T follicular helper cell (primary cell): Measurements from ENCODE around the gene KRTAP10-1.
"Not testable (repeated sequence)": the region's sequence is repeated elsewhere in the genome, so short reads cannot be mapped to it uniquely, and the experiment has no call there.

Experiments
- DNase-seq: peaks from one replicate; pipeline ENCODE4 v3.0.0-alpha.2; 2020; ENCODE audit warnings: low read depth

The KRTAP10-1 gene

GRCh38 chr21:44503006-44503889, 36.7 kb downstream of the KRTAP10-1 start:
- DNase-seq, result not testable (repeated sequence)

DNA sequence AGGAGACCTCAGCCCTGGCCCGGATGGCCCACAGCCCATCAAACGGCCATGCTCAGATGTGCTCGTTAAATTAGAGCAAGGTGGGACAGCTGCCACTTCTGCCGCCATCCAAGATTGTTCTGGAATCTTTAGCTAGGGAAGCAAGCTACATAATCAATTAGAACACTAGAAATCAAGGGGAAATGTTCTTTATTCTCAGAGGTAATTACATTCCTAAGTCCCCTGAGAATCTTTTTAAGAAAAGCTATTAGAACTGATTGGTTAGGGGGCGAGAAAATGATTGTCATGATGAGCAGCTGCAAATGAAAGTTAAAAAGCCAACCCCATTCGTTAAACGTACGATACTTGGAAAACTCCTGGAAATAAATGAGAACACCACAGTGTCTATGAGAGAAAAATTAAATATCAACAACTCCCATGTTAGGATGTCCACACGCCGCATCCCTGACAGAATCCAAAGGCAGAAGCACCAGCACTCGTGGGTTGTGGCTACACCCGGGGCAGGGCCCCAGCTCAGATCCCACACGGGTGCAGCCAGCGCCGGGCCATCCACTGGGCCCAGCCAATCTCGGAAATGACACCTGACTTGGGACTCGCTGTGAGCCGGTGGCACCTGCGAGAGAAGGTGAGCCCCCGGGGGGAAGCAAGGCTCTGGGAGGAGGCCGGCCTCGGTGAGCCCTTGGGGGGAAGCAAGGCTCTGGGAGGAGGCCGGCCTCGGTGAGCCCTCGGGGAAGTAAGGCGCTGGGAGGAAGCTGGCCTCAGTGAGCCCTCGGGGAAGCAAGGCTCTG, 37.6 kb downstream of the KRTAP10-1 start:
- no peak for DNase-seq

DNA sequence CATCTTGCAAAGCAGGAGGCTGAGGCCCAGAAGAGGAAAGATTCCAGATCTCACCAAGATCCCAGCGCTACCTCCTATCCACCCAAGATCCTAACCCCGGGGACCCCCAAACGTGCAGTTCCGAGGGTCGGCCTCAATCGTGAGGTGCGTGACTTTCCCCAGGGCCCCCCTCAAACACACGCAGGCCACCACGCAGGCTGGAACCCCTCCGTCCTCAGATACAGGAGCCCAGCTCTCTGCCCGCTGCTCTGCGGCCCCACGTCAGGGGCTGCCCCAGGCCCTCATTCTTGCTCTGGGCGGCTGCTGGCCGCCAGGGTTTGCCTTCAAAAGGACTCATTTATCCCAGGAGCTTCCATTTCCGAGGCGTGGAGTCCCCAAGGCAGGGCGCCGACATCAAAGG, 39.9 kb downstream of the KRTAP10-1 start:
- DNase-seq, result no peak

DNA sequence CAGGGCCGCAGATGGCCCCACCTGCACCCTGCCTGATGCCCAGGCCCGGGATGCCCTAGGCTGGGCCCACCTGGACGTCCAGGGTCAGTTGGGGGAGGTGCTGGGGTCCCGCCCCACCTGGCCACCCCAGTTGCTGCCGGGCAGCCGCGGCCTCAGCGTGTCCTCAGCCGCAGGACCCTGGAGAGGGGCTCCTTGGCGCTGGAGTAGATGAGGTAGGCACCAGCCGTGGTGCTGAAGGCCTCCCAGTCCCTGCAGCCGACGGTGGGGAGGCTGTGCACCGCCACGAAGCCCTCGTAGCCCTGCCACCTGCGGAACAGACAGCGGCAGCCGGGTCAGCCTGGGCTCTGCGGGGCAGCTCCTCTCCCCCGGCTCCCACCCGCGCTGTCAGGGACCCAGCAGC, 40.4 kb downstream of the KRTAP10-1 start:
- DNase-seq, result no peak

- DNase-seq, result no peak
Measured at GRCh38 chr21:44499211-44499560, 40.8 kb downstream of the KRTAP10-1 start.

GRCh38 chr21:44498280-44499210, 41.5 kb downstream of the KRTAP10-1 start:
- DNase-seq, result no peak

DNA sequence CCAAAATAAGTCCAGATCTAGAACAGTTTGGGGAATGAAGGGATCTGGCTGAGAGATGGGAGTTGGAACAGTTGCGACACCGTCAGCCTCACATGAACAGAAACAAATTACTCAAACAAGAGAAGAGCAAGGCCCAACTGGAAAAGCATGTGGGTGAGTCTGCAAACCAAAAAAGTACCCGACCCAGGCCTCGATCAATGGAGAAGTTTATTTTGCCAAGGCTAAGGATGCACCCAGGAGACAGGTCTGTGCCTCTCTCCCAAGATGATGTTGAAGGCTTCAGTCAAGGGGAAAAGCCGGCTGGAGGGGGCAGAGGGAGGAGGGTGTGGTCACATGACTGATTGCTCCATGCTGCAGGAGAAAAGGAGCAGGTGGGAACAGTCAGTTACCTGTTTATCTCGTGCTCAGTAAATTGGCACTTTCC, 42.3 kb downstream of the KRTAP10-1 start:
- DNase-seq, result no peak

- no peak for DNase-seq
Measured at GRCh38 chr21:44496564-44497550, 43.1 kb downstream of the KRTAP10-1 start.

GRCh38 chr21:44495611-44496563, 44.1 kb downstream of the KRTAP10-1 start:
- DNase-seq, result no peak

DNA sequence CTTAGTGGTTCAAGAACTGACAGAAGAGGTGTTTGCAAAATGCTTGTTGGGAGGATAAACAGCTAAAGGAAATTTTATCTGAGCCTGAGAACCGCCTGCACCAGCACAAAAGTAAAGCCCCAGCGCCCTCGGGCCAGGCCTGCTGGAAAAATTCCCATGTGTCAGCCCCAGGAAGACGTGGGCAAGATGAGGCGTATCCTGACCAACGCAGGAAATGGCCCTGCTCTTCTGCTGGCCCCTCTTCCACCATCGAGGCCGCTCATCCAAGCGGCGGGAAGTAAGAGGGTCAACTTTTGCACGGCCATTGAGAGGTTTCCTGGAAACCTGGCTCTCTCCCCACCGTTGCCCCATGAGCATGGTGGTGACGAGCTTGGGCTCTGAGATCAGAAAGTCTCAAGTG, 45.0 kb downstream of the KRTAP10-1 start:
- no peak for DNase-seq

DNA sequence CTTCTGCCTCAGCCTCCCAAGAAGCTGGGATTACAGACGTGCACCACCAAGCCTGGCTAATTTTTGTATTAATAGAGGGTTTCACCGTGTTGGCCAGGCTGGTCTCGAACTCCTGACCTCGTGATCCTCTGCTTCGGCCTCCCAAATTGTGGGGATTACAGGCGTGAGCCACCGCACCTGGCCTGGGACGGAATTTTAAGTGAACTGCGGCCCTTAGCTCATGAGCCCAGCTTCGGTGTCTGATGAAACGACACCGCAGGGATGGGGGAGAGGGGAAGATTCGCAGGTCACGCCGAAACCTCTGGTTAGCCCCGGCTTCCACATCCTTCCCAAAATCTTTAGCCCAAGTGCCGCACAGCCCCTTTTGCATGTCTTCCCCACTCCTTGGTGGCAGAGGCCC, 45.6 kb downstream of the KRTAP10-1 start:
- DNase-seq, result no peak

DNA sequence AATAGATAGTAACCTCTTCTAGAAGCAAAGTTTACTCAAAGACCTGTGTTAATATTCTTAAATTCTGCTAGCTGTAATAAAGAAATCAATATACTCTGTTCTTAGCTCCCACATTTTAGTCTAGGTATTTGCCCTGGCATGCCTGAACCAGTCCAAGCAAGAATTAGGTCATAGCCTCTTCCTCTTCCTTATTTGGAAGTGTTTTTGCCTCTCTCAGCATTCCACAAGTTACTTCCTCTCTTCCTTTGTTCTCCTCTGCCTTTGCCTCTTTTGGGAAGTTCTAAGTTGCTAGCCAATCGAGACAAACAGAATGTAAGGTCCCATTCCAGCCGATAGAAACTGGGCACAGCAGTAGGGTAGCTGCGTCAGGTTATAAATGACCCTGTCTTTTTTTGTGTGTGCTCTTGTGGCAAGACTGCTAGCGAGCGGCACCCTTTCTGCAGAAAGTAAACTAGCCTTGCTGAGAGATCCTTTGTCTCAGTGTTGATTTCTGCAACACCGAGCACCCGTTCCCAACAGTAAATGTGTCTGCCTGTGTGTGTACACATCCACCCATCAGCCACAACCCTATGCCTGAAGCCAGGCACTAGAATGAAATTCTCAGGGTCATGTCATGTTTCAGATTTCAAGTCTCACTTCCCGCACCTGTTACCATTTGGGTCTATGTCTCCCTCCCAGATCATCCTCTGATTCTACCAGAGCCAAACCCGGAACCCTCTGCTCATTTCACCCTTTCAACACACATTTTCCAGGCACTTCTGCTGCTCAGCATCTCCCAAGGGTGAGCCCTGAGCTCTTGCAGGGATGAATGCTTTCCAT, 47.2 kb downstream of the KRTAP10-1 start:
- no peak for DNase-seq

DNA sequence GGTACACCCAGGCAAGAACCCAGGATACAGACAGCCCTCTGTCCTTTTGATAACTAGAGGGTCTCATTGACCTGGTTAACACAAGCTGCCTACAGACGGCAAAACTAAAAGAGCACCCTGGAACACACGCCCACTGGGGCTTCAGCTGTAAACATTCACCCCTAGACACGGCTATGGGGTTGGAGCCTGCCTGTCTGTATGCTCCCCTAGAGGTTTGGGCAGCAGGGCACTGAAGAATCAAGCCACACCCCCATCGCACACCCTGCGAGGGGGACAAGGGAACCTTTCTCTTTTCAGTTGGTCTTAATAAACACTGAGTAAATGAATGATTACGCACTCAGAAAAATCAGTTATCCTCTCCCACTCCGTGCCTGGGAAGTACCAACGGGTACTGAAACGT, 49.2 kb downstream of the KRTAP10-1 start:
- no peak for DNase-seq

DNA sequence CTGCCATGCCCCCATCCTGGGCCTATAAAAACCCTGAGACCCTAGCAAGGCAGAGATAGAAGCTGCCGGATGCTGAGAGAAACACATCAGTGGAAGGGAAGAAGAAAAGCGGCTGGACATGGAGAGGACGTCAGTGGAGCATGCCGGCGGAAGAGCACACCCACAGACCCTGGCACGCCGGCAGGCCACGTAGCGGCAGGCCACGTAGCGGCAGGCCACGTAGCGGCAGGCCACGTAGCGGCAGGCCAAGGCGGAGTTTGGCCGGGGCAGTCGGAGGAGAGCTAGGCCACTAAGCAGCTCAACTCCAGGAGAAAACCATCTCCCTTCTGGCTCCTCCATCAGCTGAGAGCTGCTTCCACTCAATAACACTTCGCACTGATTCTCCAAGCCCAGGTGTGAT, 49.6 kb downstream of the KRTAP10-1 start:
- no peak for DNase-seq

- DNase-seq, result no peak
Measured at GRCh38 chr21:44489962-44490361, 50.0 kb downstream of the KRTAP10-1 start.
